GM19468 (cell line): Measurements from ENCODE around the gene ZMYND11.
"Not testable (repeated sequence)": the region's sequence is repeated elsewhere in the genome, so short reads cannot be mapped to it uniquely, and the experiment has no call there.

Source experiments
- ATAC-seq: cut with Tn5 transposase; IDR thresholded peaks from one replicate; pipeline ENCODE4 v1.9.1; 2021; ENCODE audit warnings: mild to moderate bottlenecking, moderate library complexity, moderate number of reproducible peaks; ENCODE audit not compliant: unreplicated experiment; ENCODE audit errors: extremely low read depth

ZMYND11 gene

GRCh38 chr10:241451-241850 is 106.2 kb downstream of the ZMYND11 start:
- no peak for ATAC-seq

GRCh38 chr10:241966-242643 is 106.8 kb downstream of the ZMYND11 start:
- ATAC-seq, result no peak

GRCh38 chr10:244227-244626 is 109.0 kb downstream of the ZMYND11 start:
- ATAC-seq, result no peak

GRCh38 chr10:246431-246830 is 111.2 kb downstream of the ZMYND11 start:
- no peak for ATAC-seq

- no peak for ATAC-seq
Observed at GRCh38 chr10:247480-247879, 112.2 kb downstream of the ZMYND11 start.

- no peak for ATAC-seq
Observed at GRCh38 chr10:248307-248706, 113.1 kb downstream of the ZMYND11 start.

GRCh38 chr10:251982-252582 is 116.8 kb downstream of the ZMYND11 start:
- no peak for ATAC-seq

GRCh38 chr10:260819-261429 is 125.7 kb downstream of the ZMYND11 start:
- no peak for ATAC-seq

GRCh38 chr10:264160-265073 is 129.2 kb downstream of the ZMYND11 start:
- not testable (repeated sequence) for ATAC-seq

GRCh38 chr10:265074-265440 is 129.8 kb downstream of the ZMYND11 start:
- ATAC-seq, result not testable (repeated sequence)

- ATAC-seq, result not testable (repeated sequence)
Observed at GRCh38 chr10:265816-266588, 130.7 kb downstream of the ZMYND11 start.

GRCh38 chr10:266974-267425 is 131.7 kb downstream of the ZMYND11 start:
- no peak for ATAC-seq

GRCh38 chr10:267705-268104 is 132.4 kb downstream of the ZMYND11 start:
- ATAC-seq, result no peak

- ATAC-seq, result no peak
Observed at GRCh38 chr10:269440-270074, 134.3 kb downstream of the ZMYND11 start.

- ATAC-seq, result no peak
Observed at GRCh38 chr10:271201-271600, 135.9 kb downstream of the ZMYND11 start.

GRCh38 chr10:271722-272121 is 136.5 kb downstream of the ZMYND11 start:
- no peak for ATAC-seq

- no peak for ATAC-seq
Observed at GRCh38 chr10:273088-273487, 137.8 kb downstream of the ZMYND11 start.

- ATAC-seq, result no peak
Observed at GRCh38 chr10:274866-275265, 139.6 kb downstream of the ZMYND11 start.

- no peak for ATAC-seq
Observed at GRCh38 chr10:275680-276079, 140.4 kb downstream of the ZMYND11 start.
